ENCODE results near the gene CASP12. TPM values are rescaled to one million over a fixed set of nuclear protein-coding genes. Genes with fewer than 3 reads are reported as not detected.

CASP12 gene
- total and polyA plus RNA-seq, 9 of the 15 experiments (the other 6 are each of a cell fraction or from before 2014, with no cell fraction given): not detected

- no peak for TF ChIP-seq REST (IDR thresholded peaks at IDR 0.05; ENCODE audit: borderline replicate concordance)
- TF ChIP-seq REST (CRISPR knock-in tag; IDR thresholded peaks at IDR 0.05; ENCODE audit: low read depth): no peak
- TF ChIP-seq DLX4 (CRISPR knock-in tag; IDR thresholded peaks at IDR 0.05): no peak
- no peak for TF ChIP-seq POLR3A (IDR thresholded peaks at IDR 0.05; ENCODE audit: borderline replicate concordance, extremely low read depth, insufficient read depth, insufficient read length)
- no peak for TF ChIP-seq ZNF586 (CRISPR knock-in tag; conservative IDR thresholded peaks at IDR 0.05)
- TF ChIP-seq SOX6 (IDR thresholded peaks at IDR 0.05): no peak
Measured at GRCh38 chr11:104899226-104899625, 966 bp upstream of the CASP12 start (continued).
